Smooth muscle cell (in vitro differentiated cells): Measurements from ENCODE around the gene ENTPD6. TPM values are rescaled to one million over a fixed set of nuclear protein-coding genes. Genes with fewer than 3 reads are reported as not detected.
"Not testable (repeated sequence)": the region's sequence is repeated elsewhere in the genome, so short reads cannot be mapped to it uniquely, and the experiment has no call there.

Source experiments
- DNase-seq: peaks from one replicate; lab custom pipeline; 2025; ENCODE audit not compliant: unreplicated experiment; lab: John Stamatoyannopoulos, UW
- H2AFZ ChIP-seq: fragments of 200-600 bp; sonication (generic); 2 replicates; pipeline ENCODE4 v1.6.0; 2016; ENCODE audit warnings: antibody characterized with exemption, low read depth, mild to moderate bottlenecking
- H3F3A ChIP-seq: fragments of 200-600 bp; sonication (generic); 2 replicates; pipeline ENCODE4 v1.6.0; 2017; ENCODE audit warnings: antibody characterized with exemption, low read depth
- H3K27ac ChIP-seq: fragments of 200-600 bp; sonication (generic); 2 replicates; pipeline ENCODE4 v1.5.1; 2016; ENCODE audit warnings: low read depth, mild to moderate bottlenecking
- H3K27me3 ChIP-seq: fragments of 200-600 bp; sonication (generic); 2 replicates; pipeline ENCODE4 v1.6.1; 2016; ENCODE audit warnings: low read depth, mild to moderate bottlenecking
- H3K36me3 ChIP-seq: fragments of 200-600 bp; sonication (generic); 2 replicates; pipeline ENCODE4 v1.5.1; 2016; ENCODE audit warnings: low read depth
- H3K4me1 ChIP-seq: fragments of 200-600 bp; sonication (generic); 2 replicates; pipeline ENCODE4 v1.5.1; 2016; ENCODE audit warnings: low read depth
- H3K4me2 ChIP-seq: fragments of 200-600 bp; sonication (generic); 2 replicates; pipeline ENCODE4 v1.6.0; 2016; ENCODE audit warnings: mild to moderate bottlenecking
- H3K4me3 ChIP-seq: fragments of 200-600 bp; sonication (generic); 2 replicates; pipeline ENCODE4 v1.5.1; 2016; ENCODE audit warnings: mild to moderate bottlenecking
- H3K79me2 ChIP-seq: fragments of 200-600 bp; sonication (generic); 2 replicates; pipeline ENCODE4 v1.6.0; 2016; ENCODE audit warnings: low read depth, mild to moderate bottlenecking
- H3K9ac ChIP-seq: fragments of 200-600 bp; sonication (generic); 2 replicates; pipeline ENCODE4 v1.6.0; 2016; ENCODE audit warnings: low read depth
- H3K9me3 ChIP-seq: fragments of 200-600 bp; sonication (generic); replicated peaks from 2 replicates; pipeline ENCODE4 v1.5.1; 2016; ENCODE audit warnings: low read depth
- H4K20me1 ChIP-seq: fragments of 200-600 bp; sonication (generic); 2 replicates; pipeline ENCODE4 v1.6.0; 2016; ENCODE audit warnings: low read depth
- WGBS: methylation state at CpG from one replicate; pipeline ENCODE4 v1.1.7; 2016; ENCODE audit warnings: low lambda C conversion rate; 5-methylcytosine and 5-hydroxymethylcytosine counted together
- polyA plus RNA-seq: library from polyadenylated mRNA; unstranded; fragments of >200 nt; fragmentation: Nextera tagmentation; extraction: Ambion mirVana; gene quantifications from 2 replicates; pipeline ENCODE4 v1.2.1, GENCODE V29; 2016
- total RNA-seq: library from RNA; depleted of rRNA; stranded (reverse); fragments of >200 nt; gene quantifications from 2 replicates; pipeline ENCODE4 v1.2.3, GENCODE V29; 2014
- TF ChIP-seq, protein P1 (sequence below): fragments of 200-600 bp; sonication (generic); IDR thresholded peaks from 2 replicates; pipeline ENCODE4 v1.5.1; 2017; ENCODE audit warnings: borderline replicate concordance, mild to moderate bottlenecking, antibody characterized with exemption; ENCODE audit not compliant: insufficient read depth, poor library complexity, severe bottlenecking

The ENTPD6 gene
- total and polyA plus RNA-seq, 2 experiments from 2014 or later, result 12.6 to 19.9 TPM

DNA sequence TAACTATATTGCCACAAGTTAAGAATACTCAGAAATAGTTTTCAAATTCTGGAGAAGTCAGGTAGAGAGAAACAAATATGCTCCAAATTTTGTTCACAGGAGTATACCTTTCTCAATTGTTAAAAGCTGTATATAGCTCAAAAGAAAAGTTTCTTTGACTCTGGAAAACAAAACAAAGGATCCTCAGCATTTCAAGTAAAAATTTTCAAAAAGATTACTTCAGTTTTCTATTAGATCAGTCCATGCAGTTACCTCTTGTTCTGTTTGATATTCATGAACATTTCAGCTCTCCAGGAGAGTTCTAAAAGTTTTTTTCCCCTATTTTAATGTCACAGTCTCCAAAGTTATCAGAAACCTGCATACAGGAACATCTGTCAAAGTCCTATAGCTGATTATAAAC lies 30.4 kb upstream of the ENTPD6 start:
- H3K4me2 ChIP-seq, result no peak overlapping the region
- H2AFZ ChIP-seq, result no peak overlapping the region
- no peaks in the 10 kb centered on the region for H3K4me1 ChIP-seq
- no peak overlapping the region for H3K9ac ChIP-seq
- no peaks in the 10 kb centered on the region for H3F3A ChIP-seq
- no peak overlapping the region for H3K4me3 ChIP-seq
- H3K27ac ChIP-seq, result no peak overlapping the region
- no peaks in the 10 kb centered on the region for H4K20me1 ChIP-seq
- H3K36me3 ChIP-seq, result no peaks in the 10 kb centered on the region
- no peaks in the 10 kb centered on the region for H3K9me3 ChIP-seq
- H3K79me2 ChIP-seq, result no peaks in the 10 kb centered on the region
- H3K27me3 ChIP-seq, result peaks cover 7% of the 10 kb centered on the region
- no peak for DNase-seq
- TF ChIP-seq, protein P1, sequence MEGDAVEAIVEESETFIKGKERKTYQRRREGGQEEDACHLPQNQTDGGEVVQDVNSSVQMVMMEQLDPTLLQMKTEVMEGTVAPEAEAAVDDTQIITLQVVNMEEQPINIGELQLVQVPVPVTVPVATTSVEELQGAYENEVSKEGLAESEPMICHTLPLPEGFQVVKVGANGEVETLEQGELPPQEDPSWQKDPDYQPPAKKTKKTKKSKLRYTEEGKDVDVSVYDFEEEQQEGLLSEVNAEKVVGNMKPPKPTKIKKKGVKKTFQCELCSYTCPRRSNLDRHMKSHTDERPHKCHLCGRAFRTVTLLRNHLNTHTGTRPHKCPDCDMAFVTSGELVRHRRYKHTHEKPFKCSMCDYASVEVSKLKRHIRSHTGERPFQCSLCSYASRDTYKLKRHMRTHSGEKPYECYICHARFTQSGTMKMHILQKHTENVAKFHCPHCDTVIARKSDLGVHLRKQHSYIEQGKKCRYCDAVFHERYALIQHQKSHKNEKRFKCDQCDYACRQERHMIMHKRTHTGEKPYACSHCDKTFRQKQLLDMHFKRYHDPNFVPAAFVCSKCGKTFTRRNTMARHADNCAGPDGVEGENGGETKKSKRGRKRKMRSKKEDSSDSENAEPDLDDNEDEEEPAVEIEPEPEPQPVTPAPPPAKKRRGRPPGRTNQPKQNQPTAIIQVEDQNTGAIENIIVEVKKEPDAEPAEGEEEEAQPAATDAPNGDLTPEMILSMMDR, result no peak

DNA sequence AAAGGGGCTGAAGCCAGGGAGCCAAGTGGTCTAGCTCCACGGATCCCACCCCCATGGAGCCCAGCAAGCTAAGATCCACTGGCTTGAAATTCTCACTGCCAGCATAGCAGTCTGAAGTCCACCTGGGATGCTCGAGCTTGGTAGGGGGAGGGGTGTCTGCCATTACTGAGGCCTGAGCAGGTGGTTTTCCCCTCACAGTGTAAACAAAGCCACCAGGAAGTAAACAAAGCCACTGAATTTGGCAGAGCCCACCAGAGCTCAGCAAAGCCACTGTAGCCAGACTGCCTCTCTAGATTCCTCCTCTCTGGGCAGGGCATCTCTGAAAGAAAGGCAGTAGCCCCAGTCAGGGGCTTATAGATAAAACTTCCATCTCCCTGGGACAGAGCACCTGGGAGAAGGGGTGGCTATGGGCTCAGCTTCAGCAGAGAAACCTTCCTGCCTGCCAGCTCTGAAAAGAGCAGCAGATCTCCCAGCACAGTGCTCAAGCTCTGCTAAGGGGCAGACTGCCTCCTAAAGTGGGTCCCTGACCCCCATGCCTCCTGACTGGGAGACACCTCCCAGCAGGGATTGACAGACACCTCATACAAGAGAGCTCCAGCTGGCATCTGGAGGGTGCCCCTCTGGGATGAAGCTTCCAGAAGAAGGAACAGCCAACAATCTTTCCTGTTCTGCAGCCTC lies 29.3 kb upstream of the ENTPD6 start:
- not testable (repeated sequence) for H3K27ac ChIP-seq, H3K79me2 ChIP-seq, H3K27me3 ChIP-seq, H3K4me1 ChIP-seq, H3F3A ChIP-seq, H3K9me3 ChIP-seq, H3K4me3 ChIP-seq, H3K4me2 ChIP-seq, DNase-seq, H4K20me1 ChIP-seq, H3K9ac ChIP-seq, H2AFZ ChIP-seq, H3K36me3 ChIP-seq
- 71% methylated on average over 2 of the region's 2 CpGs for WGBS

DNA sequence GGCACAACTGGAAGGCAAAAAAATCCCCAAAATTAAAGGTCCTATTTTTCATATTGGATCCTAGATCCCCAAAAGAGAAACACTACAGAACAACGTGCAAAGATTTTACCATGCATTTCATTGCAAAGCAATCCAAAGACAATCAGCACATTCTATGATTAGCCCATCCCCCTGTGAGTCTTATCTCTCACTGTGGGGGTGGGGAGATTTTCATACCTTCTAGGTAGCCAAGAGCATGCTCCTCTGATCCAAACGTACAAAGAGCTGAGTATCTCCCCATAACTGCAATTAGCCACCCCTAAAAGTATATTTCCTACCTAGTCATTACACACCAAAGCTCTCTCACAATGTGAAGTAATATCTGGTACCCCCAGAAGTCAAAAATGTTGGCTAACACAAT lies 22.2 kb upstream of the ENTPD6 start:
- no peaks in the 10 kb centered on the region for H3K79me2 ChIP-seq
- H2AFZ ChIP-seq, result no peak overlapping the region
- 67% methylated on average over 2 of the region's 2 CpGs for WGBS
- H3K4me2 ChIP-seq, result no peak overlapping the region
- H3K27ac ChIP-seq, result no peak overlapping the region
- no peaks in the 10 kb centered on the region for H4K20me1 ChIP-seq
- H3F3A ChIP-seq, result no peaks in the 10 kb centered on the region
- H3K4me3 ChIP-seq, result no peak overlapping the region
- no peak overlapping the region for H3K9ac ChIP-seq
- TF ChIP-seq, protein P1, result no peak
- H3K36me3 ChIP-seq, result no peaks in the 10 kb centered on the region
- no peak for DNase-seq
- peaks cover 3% of the 10 kb centered on the region for H3K27me3 ChIP-seq
- no peaks in the 10 kb centered on the region for H3K4me1 ChIP-seq
- no peaks in the 10 kb centered on the region for H3K9me3 ChIP-seq

DNA sequence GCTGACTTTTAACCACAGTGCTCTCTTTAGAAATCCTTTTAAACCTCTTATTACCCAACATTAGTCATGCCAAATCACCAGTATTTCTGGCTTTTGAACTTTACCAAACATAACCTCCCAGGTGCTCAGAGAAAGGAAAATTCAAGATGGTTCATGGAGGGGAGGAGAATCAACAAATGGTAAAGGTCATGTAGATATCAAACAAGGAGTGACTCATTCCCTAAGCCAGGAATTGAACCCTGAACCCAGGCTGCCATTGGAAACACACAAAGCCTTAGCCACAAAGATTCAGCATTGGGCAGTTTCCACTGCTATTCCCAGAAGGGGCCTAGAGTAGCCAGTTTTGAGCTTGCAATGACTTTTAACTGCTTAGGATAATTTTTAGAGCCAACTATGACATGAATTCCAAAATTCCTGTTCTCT lies 21.6 kb upstream of the ENTPD6 start:
- H2AFZ ChIP-seq, result no peak overlapping the region
- TF ChIP-seq, protein P1, result no peak
- H3K27ac ChIP-seq, result no peak overlapping the region

More for the DNA sequence above, 21.6 kb upstream of the ENTPD6 start:
- Histone ChIP-seq H3F3A (no peaks in the 10 kb centered on the region), H3K4me1 (no peaks in the 10 kb centered on the region), H3K4me2 (no peak overlapping the region), H3K27me3 (peaks cover 3% of the 10 kb centered on the region), H3K9ac (no peak overlapping the region), H3K4me3 (no peak overlapping the region), H3K79me2 (no peaks in the 10 kb centered on the region), H4K20me1 (no peaks in the 10 kb centered on the region), H3K36me3 (no peaks in the 10 kb centered on the region), H3K9me3 (no peaks in the 10 kb centered on the region)
- DNase-seq, result no peak
